ENCODE measurements around the gene COX18. TPM values are rescaled to one million over a fixed set of nuclear protein-coding genes. Genes with fewer than 3 reads are reported as not detected.

COX18 gene
- total RNA-seq, 3 donors from 2014 or later (not counting 1 experiment from before 2014, with no cell fraction given), result 9.6 to 10.3 (median 9.7) TPM

GRCh38 chr4:73007526-73008100, 61.9 kb downstream of the COX18 start:
- WGBS (ENCODE audit: insufficient coverage), result 100% methylated on average over 1 of the region's 1 CpG
- Mint-ChIP-seq H3K4me1 (no peaks in the 10 kb centered on the region), H3K36me3 (no peaks in the 10 kb centered on the region), H3K27me3 (ENCODE audit: low read depth in 2 of 2) (peaks cover 11 to 15% of the 10 kb centered on the region in 2 donors), H3K9me3 (peaks cover 0 to 2% of the 10 kb centered on the region in 2 donors), H3K27ac (no peak overlapping the region), H3K4me3 (no peak overlapping the region)
- TF ChIP-seq, protein P1, sequence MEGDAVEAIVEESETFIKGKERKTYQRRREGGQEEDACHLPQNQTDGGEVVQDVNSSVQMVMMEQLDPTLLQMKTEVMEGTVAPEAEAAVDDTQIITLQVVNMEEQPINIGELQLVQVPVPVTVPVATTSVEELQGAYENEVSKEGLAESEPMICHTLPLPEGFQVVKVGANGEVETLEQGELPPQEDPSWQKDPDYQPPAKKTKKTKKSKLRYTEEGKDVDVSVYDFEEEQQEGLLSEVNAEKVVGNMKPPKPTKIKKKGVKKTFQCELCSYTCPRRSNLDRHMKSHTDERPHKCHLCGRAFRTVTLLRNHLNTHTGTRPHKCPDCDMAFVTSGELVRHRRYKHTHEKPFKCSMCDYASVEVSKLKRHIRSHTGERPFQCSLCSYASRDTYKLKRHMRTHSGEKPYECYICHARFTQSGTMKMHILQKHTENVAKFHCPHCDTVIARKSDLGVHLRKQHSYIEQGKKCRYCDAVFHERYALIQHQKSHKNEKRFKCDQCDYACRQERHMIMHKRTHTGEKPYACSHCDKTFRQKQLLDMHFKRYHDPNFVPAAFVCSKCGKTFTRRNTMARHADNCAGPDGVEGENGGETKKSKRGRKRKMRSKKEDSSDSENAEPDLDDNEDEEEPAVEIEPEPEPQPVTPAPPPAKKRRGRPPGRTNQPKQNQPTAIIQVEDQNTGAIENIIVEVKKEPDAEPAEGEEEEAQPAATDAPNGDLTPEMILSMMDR (IDR thresholded peaks at IDR 0.05), result no peak
- no peak overlapping the region for H3K4me3 ChIP-seq (ENCODE audit: low read length)
- no peak overlapping the region for H3K27ac ChIP-seq (ENCODE audit: low read length)
- no peak for DNase-seq
- no peaks in the 10 kb centered on the region for H3K27me3 ChIP-seq (ENCODE audit: control insufficient read depth, insufficient read depth, low read length)
- intact Hi-C loops (cut with micrococcal nuclease), result no loop called here
- no peaks in the 10 kb centered on the region for H3K4me1 ChIP-seq (ENCODE audit: control insufficient read depth, insufficient read depth, low read length)
- no peaks in the 10 kb centered on the region for H3K36me3 ChIP-seq (ENCODE audit: control insufficient read depth, insufficient read depth, low read length)
- ATAC-seq, result no peak
- peaks cover 5% of the 10 kb centered on the region for H3K9me3 ChIP-seq (ENCODE audit: control insufficient read depth, insufficient read depth, low read length)

DNA sequence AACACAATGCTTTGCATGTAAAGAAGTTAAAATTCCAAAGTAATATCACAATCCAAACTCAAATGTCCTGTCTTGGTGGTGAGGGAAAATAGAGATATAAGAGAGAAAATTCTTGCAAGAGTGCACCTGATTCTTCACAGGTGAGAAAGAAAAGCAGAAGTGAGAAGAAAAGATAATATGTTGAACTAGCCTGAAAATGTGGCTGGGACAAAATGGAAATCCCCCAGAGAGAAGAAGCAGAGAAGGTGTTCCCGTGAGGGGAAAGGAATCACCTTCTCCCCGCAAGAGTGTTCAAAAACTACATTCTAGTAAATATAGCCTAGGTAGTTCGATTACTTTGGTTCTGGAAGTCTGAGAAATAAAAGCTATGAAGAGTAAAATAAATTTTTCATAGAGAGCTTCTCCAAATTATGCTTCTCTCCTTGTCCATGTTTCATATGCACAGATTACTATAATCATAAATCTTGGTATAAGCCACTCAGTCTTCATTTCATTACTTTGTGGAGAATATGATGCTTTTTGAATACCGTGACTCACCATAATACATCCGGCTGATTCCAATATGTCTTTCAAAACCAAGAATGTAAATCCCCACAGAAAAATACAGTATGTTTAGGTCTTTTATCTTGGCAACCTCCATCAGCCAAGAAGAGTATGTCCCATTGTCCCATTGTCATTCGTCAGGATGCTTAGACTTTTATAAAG, 63.1 kb downstream of the COX18 start:
- 86% methylated on average over 1 of the region's 6 CpGs for WGBS (ENCODE audit: insufficient coverage)

DNA sequence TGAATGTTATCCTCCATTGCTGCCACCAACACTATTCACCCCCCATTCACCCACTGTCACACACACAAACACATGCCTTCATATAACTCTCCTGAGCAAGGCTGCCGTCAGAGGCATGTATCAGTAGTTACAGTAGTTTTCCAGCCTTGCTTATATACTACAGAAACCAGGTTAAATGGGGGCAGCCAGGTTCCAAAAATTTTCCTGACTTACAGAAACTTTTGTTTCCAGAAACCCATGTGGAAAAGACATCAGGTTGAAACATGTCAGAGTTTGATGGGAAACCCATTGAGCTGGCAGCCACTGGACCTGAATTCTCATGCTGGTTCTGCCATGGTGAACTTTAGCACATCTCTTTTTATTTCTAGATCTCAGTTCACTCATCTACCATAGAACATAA, 64.0 kb downstream of the COX18 start:
- intact Hi-C loops (cut with micrococcal nuclease), result no loop called here
- ATAC-seq (no peak), DNase-seq (no peak)
- Histone ChIP-seq H3K4me3 (ENCODE audit: low read length) (no peak overlapping the region), H3K27ac (ENCODE audit: low read length) (no peak overlapping the region), H3K9me3 (ENCODE audit: control insufficient read depth, insufficient read depth, low read length) (no peaks in the 10 kb centered on the region), H3K4me1 (ENCODE audit: control insufficient read depth, insufficient read depth, low read length) (no peaks in the 10 kb centered on the region), H3K36me3 (ENCODE audit: control insufficient read depth, insufficient read depth, low read length) (no peaks in the 10 kb centered on the region), H3K27me3 (ENCODE audit: control insufficient read depth, insufficient read depth, low read length) (no peaks in the 10 kb centered on the region)
- H3K4me1 Mint-ChIP-seq, result no peaks in the 10 kb centered on the region
- peaks cover 0 to 2% of the 10 kb centered on the region in 2 donors for H3K9me3 Mint-ChIP-seq
- TF ChIP-seq, protein P1 (IDR thresholded peaks at IDR 0.05), result no peak
- H3K27ac Mint-ChIP-seq, result no peak overlapping the region
- WGBS (ENCODE audit: insufficient coverage), result 85% methylated on average over 1 of the region's 1 CpG
- peaks cover 14 to 27% of the 10 kb centered on the region in 2 donors for H3K27me3 Mint-ChIP-seq (ENCODE audit: low read depth in 2 of 2)
- no peaks in the 10 kb centered on the region for H3K36me3 Mint-ChIP-seq
- no peak overlapping the region for H3K4me3 Mint-ChIP-seq

More for the DNA sequence above, 63.1 kb downstream of the COX18 start:
- ATAC-seq, result no peak
- Histone ChIP-seq H3K9me3 (ENCODE audit: control insufficient read depth, insufficient read depth, low read length) (no peaks in the 10 kb centered on the region), H3K36me3 (ENCODE audit: control insufficient read depth, insufficient read depth, low read length) (no peaks in the 10 kb centered on the region), H3K27me3 (ENCODE audit: control insufficient read depth, insufficient read depth, low read length) (no peaks in the 10 kb centered on the region), H3K4me1 (ENCODE audit: control insufficient read depth, insufficient read depth, low read length) (no peaks in the 10 kb centered on the region), H3K27ac (ENCODE audit: low read length) (no peak overlapping the region), H3K4me3 (ENCODE audit: low read length) (no peak overlapping the region)
- H3K27ac Mint-ChIP-seq, result no peak overlapping the region
- H3K36me3 Mint-ChIP-seq, result no peaks in the 10 kb centered on the region
- TF ChIP-seq, protein P1 (IDR thresholded peaks at IDR 0.05), result no peak
- intact Hi-C loops (cut with micrococcal nuclease), result no loop called here
- no peaks in the 10 kb centered on the region for H3K4me1 Mint-ChIP-seq
- no peak overlapping the region for H3K4me3 Mint-ChIP-seq
- H3K9me3 Mint-ChIP-seq, result peaks cover 0 to 2% of the 10 kb centered on the region in 2 donors
- H3K27me3 Mint-ChIP-seq (ENCODE audit: low read depth in 2 of 2), result peaks cover 11 to 25% of the 10 kb centered on the region in 2 donors
- no peak for DNase-seq

Other genes with a start within 250 kb of the COX18 start
- gene ANKRD17, start 189.1 kb upstream of the COX18 start, total RNA-seq, result 10 to 100 TPM; 51.8 to 70.2 (median 63.0) TPM

Data from natural killer cell (primary cell).